ENCODE data around the gene GRM5.

GRM5 gene

GRCh38 chr11:88827018-88827676 lies 238.6 kb downstream of the GRM5 start:
- Histone ChIP-seq H3K9me3 (ENCODE audit: control insufficient read depth, low read length) (no peaks in the 10 kb centered on the region), H3K27me3 (replicated peaks; ENCODE audit: control insufficient read depth, insufficient read depth, low read length) (no peaks in the 10 kb centered on the region), H3K4me3 (ENCODE audit: low read length) (no peak overlapping the region), H3K36me3 (ENCODE audit: control insufficient read depth, insufficient read depth, low read length, severe bottlenecking) (no peaks in the 10 kb centered on the region), H3K4me1 (ENCODE audit: control insufficient read depth, insufficient read depth, low read length) (no peaks in the 10 kb centered on the region), H3K9ac (ENCODE audit: low read length) (no peak overlapping the region)
- peak; percentile 2 for DNase-seq (ENCODE audit: low read depth)

GRCh38 chr11:88819616-88820015 lies 246.2 kb downstream of the GRM5 start:
- no peak overlapping the region for H3K9ac ChIP-seq (ENCODE audit: low read length)
- H3K4me3 ChIP-seq (ENCODE audit: low read length), result no peak overlapping the region
- peaks cover 5% of the 10 kb centered on the region for H3K9me3 ChIP-seq (ENCODE audit: control insufficient read depth, low read length)
- no peak for DNase-seq (ENCODE audit: low read depth)
- H3K27me3 ChIP-seq (replicated peaks; ENCODE audit: control insufficient read depth, insufficient read depth, low read length), result no peaks in the 10 kb centered on the region
- no peaks in the 10 kb centered on the region for H3K4me1 ChIP-seq (ENCODE audit: control insufficient read depth, insufficient read depth, low read length)
- H3K36me3 ChIP-seq (ENCODE audit: control insufficient read depth, insufficient read depth, low read length, severe bottlenecking), result no peaks in the 10 kb centered on the region

GRCh38 chr11:88818978-88819377 lies 246.8 kb downstream of the GRM5 start:
- no peaks in the 10 kb centered on the region for H3K36me3 ChIP-seq (ENCODE audit: control insufficient read depth, insufficient read depth, low read length, severe bottlenecking)
- no peak overlapping the region for H3K4me3 ChIP-seq (ENCODE audit: low read length)
- H3K27me3 ChIP-seq (replicated peaks; ENCODE audit: control insufficient read depth, insufficient read depth, low read length), result no peaks in the 10 kb centered on the region
- no peak for DNase-seq (ENCODE audit: low read depth)
- H3K4me1 ChIP-seq (ENCODE audit: control insufficient read depth, insufficient read depth, low read length), result no peaks in the 10 kb centered on the region
- H3K9ac ChIP-seq (ENCODE audit: low read length), result no peak overlapping the region
- H3K9me3 ChIP-seq (ENCODE audit: control insufficient read depth, low read length), result peaks cover 6% of the 10 kb centered on the region

- H3K9me3 ChIP-seq (ENCODE audit: control insufficient read depth, low read length), result peaks cover 6% of the 10 kb centered on the region
- no peaks in the 10 kb centered on the region for H3K4me1 ChIP-seq (ENCODE audit: control insufficient read depth, insufficient read depth, low read length)
- DNase-seq (ENCODE audit: low read depth), result no peak
- H3K27me3 ChIP-seq (replicated peaks; ENCODE audit: control insufficient read depth, insufficient read depth, low read length), result no peaks in the 10 kb centered on the region
- H3K36me3 ChIP-seq (ENCODE audit: control insufficient read depth, insufficient read depth, low read length, severe bottlenecking), result no peaks in the 10 kb centered on the region
- H3K9ac ChIP-seq (ENCODE audit: low read length), result no peak overlapping the region
- no peak overlapping the region for H3K4me3 ChIP-seq (ENCODE audit: low read length)
Observed at GRCh38 chr11:88815505-88815904, 250.3 kb downstream of the GRM5 start.

GRCh38 chr11:88814076-88814475 lies 251.7 kb downstream of the GRM5 start:
- Histone ChIP-seq H3K4me3 (ENCODE audit: low read length) (no peak overlapping the region), H3K9me3 (ENCODE audit: control insufficient read depth, low read length) (peaks cover 6% of the 10 kb centered on the region), H3K27me3 (replicated peaks; ENCODE audit: control insufficient read depth, insufficient read depth, low read length) (no peaks in the 10 kb centered on the region), H3K9ac (ENCODE audit: low read length) (no peak overlapping the region), H3K36me3 (ENCODE audit: control insufficient read depth, insufficient read depth, low read length, severe bottlenecking) (no peaks in the 10 kb centered on the region), H3K4me1 (ENCODE audit: control insufficient read depth, insufficient read depth, low read length) (no peaks in the 10 kb centered on the region)
- DNase-seq (ENCODE audit: low read depth), result no peak

GRCh38 chr11:88813233-88813915 lies 252.4 kb downstream of the GRM5 start:
- Histone ChIP-seq H3K27me3 (replicated peaks; ENCODE audit: control insufficient read depth, insufficient read depth, low read length) (no peaks in the 10 kb centered on the region), H3K4me1 (ENCODE audit: control insufficient read depth, insufficient read depth, low read length) (no peaks in the 10 kb centered on the region), H3K4me3 (ENCODE audit: low read length) (no peak overlapping the region), H3K9me3 (ENCODE audit: control insufficient read depth, low read length) (peaks cover 6% of the 10 kb centered on the region), H3K36me3 (ENCODE audit: control insufficient read depth, insufficient read depth, low read length, severe bottlenecking) (no peaks in the 10 kb centered on the region), H3K9ac (ENCODE audit: low read length) (no peak overlapping the region)
- no peak for DNase-seq (ENCODE audit: low read depth)

GRCh38 chr11:88810420-88811097 lies 255.2 kb downstream of the GRM5 start:
- H3K4me3 ChIP-seq (ENCODE audit: low read length), result no peak overlapping the region
- DNase-seq (ENCODE audit: low read depth), result no peak
- no peaks in the 10 kb centered on the region for H3K4me1 ChIP-seq (ENCODE audit: control insufficient read depth, insufficient read depth, low read length)
- H3K9me3 ChIP-seq (ENCODE audit: control insufficient read depth, low read length), result peaks cover 6% of the 10 kb centered on the region
- no peaks in the 10 kb centered on the region for H3K36me3 ChIP-seq (ENCODE audit: control insufficient read depth, insufficient read depth, low read length, severe bottlenecking)
- H3K9ac ChIP-seq (ENCODE audit: low read length), result no peak overlapping the region
- H3K27me3 ChIP-seq (replicated peaks; ENCODE audit: control insufficient read depth, insufficient read depth, low read length), result no peaks in the 10 kb centered on the region

GRCh38 chr11:88809126-88809525 lies 256.7 kb downstream of the GRM5 start:
- Histone ChIP-seq H3K27me3 (replicated peaks; ENCODE audit: control insufficient read depth, insufficient read depth, low read length) (no peaks in the 10 kb centered on the region), H3K9me3 (ENCODE audit: control insufficient read depth, low read length) (no peaks in the 10 kb centered on the region), H3K9ac (ENCODE audit: low read length) (no peak overlapping the region), H3K4me3 (ENCODE audit: low read length) (no peak overlapping the region), H3K4me1 (ENCODE audit: control insufficient read depth, insufficient read depth, low read length) (no peaks in the 10 kb centered on the region), H3K36me3 (ENCODE audit: control insufficient read depth, insufficient read depth, low read length, severe bottlenecking) (no peaks in the 10 kb centered on the region)
- no peak for DNase-seq (ENCODE audit: low read depth)

- H3K9ac ChIP-seq (ENCODE audit: low read length), result no peak overlapping the region
- H3K4me3 ChIP-seq (ENCODE audit: low read length), result no peak overlapping the region
- no peak for DNase-seq (ENCODE audit: low read depth)
- no peaks in the 10 kb centered on the region for H3K9me3 ChIP-seq (ENCODE audit: control insufficient read depth, low read length)
- no peaks in the 10 kb centered on the region for H3K36me3 ChIP-seq (ENCODE audit: control insufficient read depth, insufficient read depth, low read length, severe bottlenecking)
- H3K27me3 ChIP-seq (replicated peaks; ENCODE audit: control insufficient read depth, insufficient read depth, low read length), result no peaks in the 10 kb centered on the region
- no peaks in the 10 kb centered on the region for H3K4me1 ChIP-seq (ENCODE audit: control insufficient read depth, insufficient read depth, low read length)
Observed at GRCh38 chr11:88807349-88807748, 258.4 kb downstream of the GRM5 start.

- no peaks in the 10 kb centered on the region for H3K9me3 ChIP-seq (ENCODE audit: control insufficient read depth, low read length)
- H3K36me3 ChIP-seq (ENCODE audit: control insufficient read depth, insufficient read depth, low read length, severe bottlenecking), result no peaks in the 10 kb centered on the region
- no peak overlapping the region for H3K4me3 ChIP-seq (ENCODE audit: low read length)
- DNase-seq (ENCODE audit: low read depth), result no peak
- H3K9ac ChIP-seq (ENCODE audit: low read length), result no peak overlapping the region
- no peaks in the 10 kb centered on the region for H3K27me3 ChIP-seq (replicated peaks; ENCODE audit: control insufficient read depth, insufficient read depth, low read length)
- no peaks in the 10 kb centered on the region for H3K4me1 ChIP-seq (ENCODE audit: control insufficient read depth, insufficient read depth, low read length)
Observed at GRCh38 chr11:88806410-88806809, 259.4 kb downstream of the GRM5 start.

- no peak for DNase-seq (ENCODE audit: low read depth)
- no peaks in the 10 kb centered on the region for H3K36me3 ChIP-seq (ENCODE audit: control insufficient read depth, insufficient read depth, low read length, severe bottlenecking)
- H3K4me3 ChIP-seq (ENCODE audit: low read length), result no peak overlapping the region
- no peaks in the 10 kb centered on the region for H3K27me3 ChIP-seq (replicated peaks; ENCODE audit: control insufficient read depth, insufficient read depth, low read length)
- no peaks in the 10 kb centered on the region for H3K9me3 ChIP-seq (ENCODE audit: control insufficient read depth, low read length)
- no peak overlapping the region for H3K9ac ChIP-seq (ENCODE audit: low read length)
- H3K4me1 ChIP-seq (ENCODE audit: control insufficient read depth, insufficient read depth, low read length), result no peaks in the 10 kb centered on the region
Observed at GRCh38 chr11:88801484-88802123, 264.2 kb downstream of the GRM5 start.
